SH-SY5Y (cell line): ENCODE measurements around the gene GPHN.

ENCODE experiments used
- GATA2 ChIP-seq: IDR thresholded peaks from 2 replicates; pipeline ENCODE4 v1.6.1; 2011; ENCODE audit warnings: mild to moderate bottlenecking, low read depth, low read length
- GATA3 ChIP-seq: IDR thresholded peaks from 2 replicates; pipeline ENCODE4 v1.6.1; 2011; ENCODE audit warnings: low read depth, mild to moderate bottlenecking, low read length, moderate library complexity

DNA sequence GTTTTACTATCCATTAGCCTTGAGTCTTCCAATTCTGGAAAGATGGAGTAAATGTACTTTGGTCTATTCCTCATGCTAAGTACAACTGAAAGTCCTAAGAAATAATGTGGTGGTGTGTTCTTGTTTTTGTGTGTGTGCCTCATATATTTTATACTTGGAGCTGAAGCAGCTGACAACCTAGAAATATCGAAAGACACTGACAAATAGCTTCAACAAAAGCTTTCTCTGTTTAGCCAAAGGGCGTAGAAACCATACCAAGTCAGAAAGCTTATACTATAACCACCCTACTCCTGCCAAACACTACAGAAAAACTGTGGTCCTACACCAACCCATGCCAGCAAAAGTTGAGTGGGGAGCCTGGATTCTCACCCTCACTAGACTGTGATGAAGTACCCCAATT lies 188.4 kb downstream of the GPHN start:
- TF ChIP-seq GATA2, result no peak
- TF ChIP-seq GATA3, result no peak
